Mesothelial cell of epicardium (in vitro differentiated cells): ENCODE measurements around the gene STAT1. TPM values are rescaled to one million over a fixed set of nuclear protein-coding genes. Genes with fewer than 3 reads are reported as not detected.

ENCODE experiments used
- DNase-seq, 2 experiments: peaks; one replicate each; pipeline ENCODE4 v3.0.0; 2021; ENCODE audit warnings: low spot score in 2 of 2; ENCODE audit not compliant: unreplicated experiment in 2 of 2
- H3K27ac Mint-ChIP-seq: 2 replicates; pipeline ENCODE4 v1.8.0; 2021; ENCODE audit warnings: mixed read lengths
- H3K27me3 Mint-ChIP-seq: 2 replicates; pipeline ENCODE4 v1.8.0; 2021; ENCODE audit warnings: low read depth, mixed read lengths
- H3K36me3 Mint-ChIP-seq: 2 replicates; pipeline ENCODE4 v1.8.0; 2021; ENCODE audit warnings: mixed read lengths
- H3K4me1 Mint-ChIP-seq: 2 replicates; pipeline ENCODE4 v1.8.0; 2021; ENCODE audit warnings: mixed read lengths
- H3K4me3 Mint-ChIP-seq: 2 replicates; pipeline ENCODE4 v1.8.0; 2021; ENCODE audit warnings: mild to moderate bottlenecking, moderate library complexity, mixed read lengths
- H3K9me3 Mint-ChIP-seq: 2 replicates; pipeline ENCODE4 v1.8.0; 2021; ENCODE audit warnings: mixed read lengths
- total RNA-seq: library from RNA; stranded (reverse); gene quantifications from 3 replicates; pipeline ENCODE4 v1.2.1, GENCODE V29; 2021
- TF ChIP-seq, protein P1 (sequence below): fragments of 200-600 bp; sonication (generic); IDR thresholded peaks from one replicate; pipeline ENCODE4 v1.5.0; 2021; ENCODE audit warnings: antibody characterized with exemption; ENCODE audit not compliant: unreplicated experiment

Gene STAT1
- 100 to 106 TPM (median 100 TPM) in 3 replicates for total RNA-seq

DNA sequence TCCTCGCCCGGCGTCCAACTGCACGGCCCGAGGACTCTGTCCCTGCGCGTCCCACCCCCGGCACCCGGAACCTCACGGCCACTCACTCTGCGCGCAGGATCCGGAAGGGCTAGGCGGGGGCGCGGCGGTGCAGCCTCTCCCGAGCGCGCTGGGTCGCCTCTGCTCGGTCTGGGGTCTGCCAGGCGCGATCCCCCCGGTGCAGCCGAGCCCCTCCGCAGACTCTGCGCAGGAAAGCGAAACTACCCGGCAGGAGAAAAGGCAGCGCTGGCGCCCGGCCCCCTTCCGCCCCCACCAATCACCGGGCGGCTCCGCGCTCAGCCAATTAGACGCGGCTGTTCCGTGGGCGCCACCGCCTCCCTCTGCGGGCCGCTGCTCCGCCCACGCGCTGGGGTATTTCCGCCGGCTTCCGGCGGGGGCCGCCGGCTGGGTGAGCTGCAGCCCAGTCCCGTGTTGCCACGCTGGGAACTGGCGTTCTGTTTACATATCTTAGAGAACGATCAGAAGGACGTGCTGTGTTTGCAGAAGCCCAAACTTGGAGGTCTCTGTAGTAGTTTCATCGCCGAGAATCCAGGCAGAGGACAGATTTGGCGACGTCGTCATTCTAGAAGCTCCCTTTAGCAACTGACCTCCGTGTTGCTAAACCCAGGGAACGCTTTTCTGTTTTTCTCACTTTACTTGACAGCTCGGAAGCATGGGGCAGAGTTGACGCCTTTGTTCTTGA is at the start of gene STAT1:
Gene STAT1, minus strand, starts transcription at position 240 of the 721 bp plus-strand sequence. CDS start 4,168 bp downstream, outside the sequence.
- no peak within 1 kb of the TSS for H3K4me3 Mint-ChIP-seq
- TF ChIP-seq, protein P1, sequence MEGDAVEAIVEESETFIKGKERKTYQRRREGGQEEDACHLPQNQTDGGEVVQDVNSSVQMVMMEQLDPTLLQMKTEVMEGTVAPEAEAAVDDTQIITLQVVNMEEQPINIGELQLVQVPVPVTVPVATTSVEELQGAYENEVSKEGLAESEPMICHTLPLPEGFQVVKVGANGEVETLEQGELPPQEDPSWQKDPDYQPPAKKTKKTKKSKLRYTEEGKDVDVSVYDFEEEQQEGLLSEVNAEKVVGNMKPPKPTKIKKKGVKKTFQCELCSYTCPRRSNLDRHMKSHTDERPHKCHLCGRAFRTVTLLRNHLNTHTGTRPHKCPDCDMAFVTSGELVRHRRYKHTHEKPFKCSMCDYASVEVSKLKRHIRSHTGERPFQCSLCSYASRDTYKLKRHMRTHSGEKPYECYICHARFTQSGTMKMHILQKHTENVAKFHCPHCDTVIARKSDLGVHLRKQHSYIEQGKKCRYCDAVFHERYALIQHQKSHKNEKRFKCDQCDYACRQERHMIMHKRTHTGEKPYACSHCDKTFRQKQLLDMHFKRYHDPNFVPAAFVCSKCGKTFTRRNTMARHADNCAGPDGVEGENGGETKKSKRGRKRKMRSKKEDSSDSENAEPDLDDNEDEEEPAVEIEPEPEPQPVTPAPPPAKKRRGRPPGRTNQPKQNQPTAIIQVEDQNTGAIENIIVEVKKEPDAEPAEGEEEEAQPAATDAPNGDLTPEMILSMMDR = no peak

DNA sequence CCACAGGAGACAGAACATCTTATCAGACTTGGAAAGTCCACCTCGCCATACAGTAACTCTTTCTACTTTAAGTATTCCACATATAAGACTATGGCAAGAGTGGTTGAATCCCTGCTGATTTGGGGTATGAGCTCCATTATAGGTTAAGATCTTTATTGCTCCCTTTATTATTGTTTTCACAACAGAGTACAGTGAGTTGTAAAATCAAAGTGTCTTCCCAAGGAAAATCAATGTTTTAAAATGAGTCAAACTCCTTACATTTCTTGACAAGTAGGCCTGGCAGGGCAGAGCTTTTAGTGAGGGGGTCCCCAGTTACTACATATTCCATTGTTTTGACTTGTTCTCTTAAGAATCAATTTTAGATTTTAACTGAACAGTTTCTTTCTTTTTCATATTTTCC is 49.6 kb upstream of the STAT1 start:
- no peaks in the 10 kb centered on the region for H3K27me3 Mint-ChIP-seq
- no peak overlapping the region for H3K27ac Mint-ChIP-seq
- TF ChIP-seq, protein P1 = no peak
- peaks cover 23% of the 10 kb centered on the region for H3K4me1 Mint-ChIP-seq
- no peak overlapping the region for H3K4me3 Mint-ChIP-seq
- no peaks in the 10 kb centered on the region for H3K9me3 Mint-ChIP-seq
- DNase-seq = no peak
- H3K36me3 Mint-ChIP-seq = no peaks in the 10 kb centered on the region

More for the DNA sequence above, at the start of gene STAT1:
- H3K4me1 Mint-ChIP-seq = peaks cover 13% of the 10 kb centered on the region
- H3K36me3 Mint-ChIP-seq = peaks cover 7% of the 10 kb centered on the region
- DNase-seq = peak; percentile 92 to 97
- peaks cover 9% of the 10 kb centered on the region for H3K27me3 Mint-ChIP-seq
- no peaks in the 10 kb centered on the region for H3K9me3 Mint-ChIP-seq
- H3K27ac Mint-ChIP-seq = no peak within 1 kb of the TSS

DNA sequence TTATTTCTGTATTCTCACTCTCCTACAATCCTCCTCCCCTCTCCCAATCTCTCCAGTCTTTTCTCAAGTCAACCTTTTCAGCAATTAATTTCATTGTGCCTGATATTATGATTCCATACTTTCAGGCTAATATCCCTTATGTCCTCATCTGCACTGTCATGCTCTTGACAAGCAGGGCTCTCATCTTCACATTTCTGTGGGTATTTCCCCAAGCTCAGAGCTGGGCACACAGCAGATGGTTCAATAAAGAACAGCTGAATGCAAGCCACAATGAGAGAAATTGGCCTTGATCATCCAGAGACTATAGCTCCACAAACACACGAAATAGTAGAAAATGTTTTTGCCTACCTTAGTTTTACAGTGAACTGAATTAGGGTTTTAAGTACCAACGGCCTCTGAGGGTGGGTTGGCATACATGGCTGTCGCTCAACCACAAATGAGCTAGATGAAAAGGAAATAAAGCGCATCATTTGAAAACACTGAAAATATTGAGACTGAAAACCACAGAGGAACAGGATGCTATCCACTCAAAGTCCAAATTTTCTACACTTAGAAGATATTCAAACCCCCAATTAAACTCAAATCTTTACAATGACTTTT is 47.5 kb upstream of the STAT1 start:
- H3K4me1 Mint-ChIP-seq = peaks cover 15% of the 10 kb centered on the region
- no peaks in the 10 kb centered on the region for H3K27me3 Mint-ChIP-seq
- no peaks in the 10 kb centered on the region for H3K36me3 Mint-ChIP-seq
- no peak for DNase-seq
- H3K4me3 Mint-ChIP-seq = no peak overlapping the region
- TF ChIP-seq, protein P1 = no peak
- no peaks in the 10 kb centered on the region for H3K9me3 Mint-ChIP-seq
- H3K27ac Mint-ChIP-seq = no peak overlapping the region

DNA sequence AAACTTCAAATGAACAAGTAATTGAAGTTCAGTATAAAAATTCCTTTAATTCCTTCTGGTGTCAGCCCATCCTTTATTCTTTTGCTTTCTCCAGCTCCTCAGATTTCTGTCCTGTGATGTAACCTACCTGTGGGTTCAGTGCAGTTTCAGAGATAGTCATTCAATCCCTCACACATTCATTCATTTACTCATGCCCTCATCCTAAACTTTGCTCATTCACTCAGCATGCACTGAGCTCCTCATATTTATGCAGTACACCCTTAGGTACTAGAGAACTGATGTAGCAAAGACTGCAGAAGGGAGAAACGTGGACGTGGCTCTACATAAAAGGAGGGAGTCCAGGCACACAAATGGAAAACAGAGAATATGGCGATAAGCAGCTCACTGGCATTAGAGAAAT is 45.3 kb upstream of the STAT1 start:
- H3K9me3 Mint-ChIP-seq = no peaks in the 10 kb centered on the region
- no peaks in the 10 kb centered on the region for H3K36me3 Mint-ChIP-seq
- no peak overlapping the region for H3K27ac Mint-ChIP-seq
- H3K4me3 Mint-ChIP-seq = no peak overlapping the region
- no peak for DNase-seq
- H3K4me1 Mint-ChIP-seq = peaks cover 14% of the 10 kb centered on the region
- no peaks in the 10 kb centered on the region for H3K27me3 Mint-ChIP-seq
- TF ChIP-seq, protein P1 = no peak

DNA sequence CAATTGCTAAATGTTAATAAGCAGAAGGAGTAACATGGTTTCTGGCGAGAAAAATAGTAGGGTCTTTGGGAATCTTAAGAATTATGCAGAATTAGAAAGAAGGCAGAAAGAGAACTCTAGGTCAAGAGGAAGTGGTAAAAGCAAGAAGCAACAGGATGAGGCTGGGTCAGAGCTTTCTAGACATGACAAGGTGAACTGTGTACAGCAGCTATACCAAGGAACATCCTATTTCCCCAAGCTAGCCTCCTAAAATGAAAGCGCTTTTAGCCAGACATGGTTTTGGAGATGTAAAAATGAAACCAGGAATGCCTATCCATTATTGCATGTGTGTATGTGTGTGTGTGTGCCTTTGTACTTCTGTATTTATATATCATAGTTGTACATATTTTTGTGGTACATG is 42.3 kb upstream of the STAT1 start:
- H3K9me3 Mint-ChIP-seq = no peaks in the 10 kb centered on the region
- peak overlapping the region; percentile 54 for H3K27ac Mint-ChIP-seq
- DNase-seq = no peak
- TF ChIP-seq, protein P1 = no peak
- peaks cover 8% of the 10 kb centered on the region for H3K4me1 Mint-ChIP-seq
- H3K36me3 Mint-ChIP-seq = no peaks in the 10 kb centered on the region
- no peak overlapping the region for H3K4me3 Mint-ChIP-seq
- H3K27me3 Mint-ChIP-seq = peaks cover 5% of the 10 kb centered on the region
